ENCODE results near the gene SLC46A1. TPM values are rescaled to one million over a fixed set of nuclear protein-coding genes. Genes with fewer than 3 reads are reported as not detected.

SLC46A1 gene
- total RNA-seq = 5.8 and 11.6 TPM in 2 replicates

DNA sequence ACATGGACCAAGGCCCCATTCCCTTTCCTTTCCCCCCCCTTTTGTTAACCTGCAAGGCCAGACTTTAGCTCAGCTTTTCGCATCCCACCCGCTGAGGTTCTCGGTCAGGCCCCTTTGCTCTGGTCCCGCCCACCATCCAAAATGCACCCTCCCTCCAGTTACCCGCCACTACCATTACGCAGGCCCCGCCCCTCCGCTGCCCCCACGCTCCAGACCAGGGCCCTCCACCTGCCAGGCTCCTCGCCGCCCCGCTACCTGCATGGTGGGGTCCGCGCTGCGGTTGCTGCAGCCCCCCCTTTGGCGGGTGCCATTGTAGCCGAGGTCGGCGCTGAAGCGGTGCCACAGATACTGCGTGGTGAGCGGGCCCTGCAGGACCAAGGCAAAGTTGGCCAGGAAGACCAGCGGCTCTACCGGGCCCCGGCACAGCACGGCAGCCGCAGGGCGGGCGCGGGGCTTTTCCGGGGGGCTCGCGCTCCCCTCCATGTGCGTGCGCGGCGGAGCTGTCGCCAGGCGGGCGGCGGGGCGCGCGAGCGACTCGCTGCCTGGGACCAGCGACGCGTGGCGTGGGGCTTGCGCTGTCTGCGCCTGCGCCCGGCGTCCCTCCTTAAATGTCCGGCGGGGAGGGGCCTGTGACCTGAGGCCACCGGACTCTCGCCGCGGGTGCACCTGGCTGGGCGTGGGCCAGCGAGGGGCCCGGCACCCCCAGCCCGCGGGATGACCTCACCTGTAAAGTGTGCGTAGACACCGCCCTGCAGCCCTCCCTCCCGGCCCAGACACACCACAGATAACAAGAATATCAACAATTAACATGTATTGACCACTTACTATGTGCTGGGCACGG is at the start of gene SLC46A1:
SLC46A1 (minus strand) TSS at position 581 of the 841 bp plus-strand sequence; CDS start at position 483, 98 bp downstream.

DNA sequence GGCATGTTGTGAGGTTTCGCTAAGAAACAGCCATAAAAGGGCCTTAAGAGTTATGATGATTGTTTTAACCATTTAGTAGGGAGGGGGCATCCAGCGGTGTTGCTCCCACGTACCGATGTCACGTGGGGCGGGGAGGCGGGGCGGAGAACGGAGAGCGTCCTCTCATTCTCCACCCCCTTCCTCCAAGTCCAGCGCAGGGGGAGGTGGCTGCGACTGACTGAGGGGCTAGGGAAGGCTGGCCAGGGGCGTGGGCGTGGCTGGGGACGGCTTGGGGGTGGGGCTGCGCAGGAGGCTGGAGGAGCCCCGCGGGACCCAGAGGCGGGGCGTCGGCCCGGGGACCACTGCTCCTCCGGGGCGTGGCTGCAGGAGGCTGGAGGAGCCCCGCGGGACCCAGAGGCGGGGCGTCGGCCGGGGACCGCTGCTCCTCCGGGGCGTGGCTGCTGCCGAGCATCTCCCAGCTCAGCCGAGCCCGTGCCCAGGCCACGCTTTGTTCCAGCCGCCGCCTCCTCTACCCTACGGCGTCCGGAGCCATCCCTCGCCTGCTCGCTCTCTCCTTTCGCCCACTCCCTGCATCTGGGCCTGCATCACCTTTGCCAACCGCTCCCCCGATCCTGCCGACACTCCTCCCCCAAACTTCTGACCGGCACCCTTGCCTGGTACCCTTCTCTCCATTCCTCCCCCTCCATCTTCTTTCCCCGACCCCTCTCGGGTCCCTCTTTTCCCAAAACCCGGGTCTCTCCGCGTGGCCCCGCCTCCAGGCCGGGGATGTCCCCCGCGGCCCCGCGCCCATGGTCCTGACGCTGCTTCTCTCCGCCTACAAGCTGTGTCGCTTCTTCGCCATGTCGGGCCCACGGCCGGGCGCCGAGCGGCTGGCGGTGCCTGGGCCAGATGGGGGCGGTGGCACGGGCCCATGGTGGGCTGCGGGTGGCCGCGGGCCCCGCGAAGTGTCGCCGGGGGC is 34.5 kb downstream of the SLC46A1 start, which contains the start of gene SARM1:
SARM1 (plus strand) TSS at position 450 of the 958 bp plus-strand sequence; CDS start at position 789, 339 bp downstream.

DNA sequence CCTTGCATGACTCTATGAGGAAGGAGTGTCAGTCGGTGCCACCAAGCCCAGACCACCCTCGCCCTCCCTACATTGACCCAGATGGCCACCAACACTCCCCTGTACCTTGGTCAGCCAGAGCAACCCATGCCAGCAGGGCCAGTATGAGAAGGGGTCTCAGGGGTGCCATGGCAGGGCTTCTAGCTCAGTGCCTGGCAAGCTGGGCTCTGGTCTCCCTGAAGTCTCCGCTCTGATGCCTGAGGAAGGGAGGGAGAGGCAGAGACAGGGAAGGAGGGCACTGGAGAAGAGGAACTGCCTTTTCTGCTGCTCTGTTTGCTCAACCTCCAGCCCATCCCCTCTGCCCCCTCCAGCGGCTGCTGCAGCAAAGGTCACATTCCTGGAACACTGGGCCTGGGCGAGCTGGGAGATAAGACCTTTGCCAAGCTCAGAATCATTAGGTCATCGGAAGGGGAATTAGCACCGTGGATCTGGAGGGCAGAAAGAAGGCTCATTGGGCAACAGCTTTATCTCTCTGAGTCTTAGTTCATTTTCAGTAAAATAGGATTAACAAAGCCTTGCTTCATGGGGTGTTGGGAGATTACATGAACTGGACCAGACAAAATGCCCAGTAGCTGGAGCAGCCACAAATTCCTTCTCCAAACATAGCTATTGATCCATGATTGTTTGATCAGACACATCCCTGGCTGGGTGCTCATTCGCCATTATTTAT is 35.8 kb downstream of the SLC46A1 start, which contains the start of gene VTN:
VTN (minus strand) TSS at position 273 of the 709 bp plus-strand sequence; CDS start at position 169, 104 bp downstream.

DNA sequence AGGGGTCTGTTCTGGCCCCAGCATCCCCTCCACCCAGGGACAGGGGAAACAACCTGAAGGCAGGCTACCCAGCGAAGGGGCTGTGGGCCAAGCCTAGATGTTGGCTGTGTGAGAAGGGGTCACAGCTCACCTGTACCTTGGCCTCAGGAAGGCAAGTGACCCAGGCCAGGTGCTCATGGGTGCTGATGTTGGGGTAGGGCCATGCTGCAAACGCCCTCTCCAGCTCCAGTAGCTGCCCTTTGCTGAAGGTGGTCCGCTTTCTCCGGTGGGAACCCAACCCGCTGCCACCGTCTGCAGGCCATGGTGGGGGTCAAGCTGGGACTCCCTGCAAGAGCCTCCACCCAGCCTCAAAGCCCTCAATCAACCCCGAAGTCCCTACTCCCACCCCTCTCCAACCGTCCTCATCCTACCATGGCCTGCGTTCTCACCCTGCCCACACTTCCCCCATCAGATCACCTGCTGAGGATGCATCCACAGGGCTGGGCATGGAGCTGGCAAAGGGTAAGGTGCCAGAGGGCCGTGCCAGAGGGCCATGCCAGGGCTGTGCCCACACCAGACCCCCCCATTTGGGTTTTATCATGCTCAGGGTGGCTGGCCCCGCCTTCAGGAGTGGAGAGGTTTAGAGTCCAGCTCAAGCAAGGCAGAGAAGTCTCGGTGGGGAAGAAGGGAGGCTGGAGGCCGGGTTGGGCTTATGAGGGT is 41.2 kb downstream of the SLC46A1 start, which contains the start of gene SEBOX:
SEBOX (minus strand) TSS at position 535 of the 699 bp plus-strand sequence; CDS start at position 487, 48 bp downstream.

DNA sequence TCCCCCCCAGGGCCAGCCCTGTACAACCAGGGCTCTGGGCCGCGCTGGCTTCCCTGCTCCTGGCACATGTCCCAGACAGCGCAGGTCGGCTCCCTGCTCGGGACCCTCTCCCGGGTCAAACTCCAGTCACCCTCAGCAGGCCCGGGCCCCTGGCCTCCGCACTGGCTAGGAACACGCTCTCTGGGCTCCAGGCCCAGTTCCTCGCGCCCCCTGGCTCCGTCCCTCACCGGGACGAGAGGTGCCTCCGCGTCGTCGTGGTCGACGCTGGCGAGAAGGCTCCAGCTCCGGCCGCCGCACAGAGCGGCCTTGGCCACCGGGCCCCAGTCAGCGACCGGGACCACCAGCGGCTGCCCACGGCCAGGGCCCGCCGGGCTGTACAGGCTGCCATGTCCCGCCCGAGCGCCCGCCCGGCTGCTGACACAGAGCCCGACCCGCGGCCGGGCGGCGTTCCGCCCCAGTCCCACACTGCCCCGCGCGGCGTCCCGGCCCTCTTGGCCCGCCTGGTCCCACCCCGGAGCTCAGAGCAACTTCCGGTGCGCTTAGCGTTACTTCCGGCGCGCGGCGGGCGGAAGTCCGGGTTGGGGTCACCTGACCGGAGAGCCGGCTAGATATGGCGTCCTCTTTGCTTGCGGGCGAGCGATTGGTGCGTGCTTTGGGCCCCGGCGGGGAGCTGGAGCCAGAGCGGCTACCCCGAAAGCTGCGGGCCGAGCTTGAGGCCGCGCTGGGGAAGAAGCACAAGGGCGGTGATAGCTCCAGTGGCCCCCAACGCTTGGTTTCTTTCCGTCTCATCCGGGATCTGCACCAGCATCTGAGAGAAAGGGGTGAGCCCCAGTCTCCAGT is 48.7 kb downstream of the SLC46A1 start, which contains the start of gene POLDIP2:
POLDIP2 (minus strand) TSS at position 467 of the 840 bp plus-strand sequence; CDS start at position 388, 79 bp downstream.

Other genes starting within 250 kb of the SLC46A1 start
- gene TMEM97, start 87.0 kb downstream of the SLC46A1 start, total RNA-seq = 9.0 and 14.6 TPM in 2 replicates
- 76.1 and 78.4 TPM in 2 replicates for gene IFT20, start 70.7 kb downstream of the SLC46A1 start, total RNA-seq
- gene TNFAIP1, start 70.5 kb downstream of the SLC46A1 start, total RNA-seq = 26.5 and 29.5 TPM in 2 replicates
- 65.4 and 101 TPM in 2 replicates for gene POLDIP2, start 48.7 kb downstream of the SLC46A1 start, total RNA-seq
- not detected in 2 replicates for gene SEBOX, start 41.0 kb downstream of the SLC46A1 start, total RNA-seq
- gene VTN, start 35.9 kb downstream of the SLC46A1 start, total RNA-seq = 0.19 and 7.0 TPM in 2 replicates
- gene SARM1, start 34.5 kb downstream of the SLC46A1 start, total RNA-seq = 5.9 and 7.5 TPM in 2 replicates
- not detected in 2 replicates for gene SLC13A2, start 67.4 kb upstream of the SLC46A1 start, total RNA-seq
- gene FOXN1, start 100.1 kb upstream of the SLC46A1 start, total RNA-seq = not detected in 2 replicates
- 20.3 and 36.6 TPM in 2 replicates for gene UNC119, start 146.4 kb upstream of the SLC46A1 start, total RNA-seq
- gene PIGS, start 165.3 kb upstream of the SLC46A1 start, total RNA-seq = 55.8 and 71.6 TPM in 2 replicates
- 46.6 and 129 TPM in 2 replicates for gene ALDOC, start 170.7 kb upstream of the SLC46A1 start, total RNA-seq
- gene SPAG5, start 192.8 kb upstream of the SLC46A1 start, total RNA-seq = 6.5 and 67.5 TPM in 2 replicates
- gene RSKR, start 208.0 kb upstream of the SLC46A1 start, total RNA-seq = 3.3 and 5.6 TPM in 2 replicates
- gene BLTP2, start 238.9 kb upstream of the SLC46A1 start, total RNA-seq = 162 and 207 TPM in 2 replicates

Data from regular cardiac myocyte (primary cell).